HG03103 (cell line): ENCODE measurements around the gene SPRED2.

Experiments
- ATAC-seq: cut with Tn5 transposase; IDR thresholded peaks from one replicate; pipeline ENCODE4 v1.9.1; 2021; ENCODE audit warnings: low read depth; ENCODE audit not compliant: unreplicated experiment

SPRED2 gene

DNA sequence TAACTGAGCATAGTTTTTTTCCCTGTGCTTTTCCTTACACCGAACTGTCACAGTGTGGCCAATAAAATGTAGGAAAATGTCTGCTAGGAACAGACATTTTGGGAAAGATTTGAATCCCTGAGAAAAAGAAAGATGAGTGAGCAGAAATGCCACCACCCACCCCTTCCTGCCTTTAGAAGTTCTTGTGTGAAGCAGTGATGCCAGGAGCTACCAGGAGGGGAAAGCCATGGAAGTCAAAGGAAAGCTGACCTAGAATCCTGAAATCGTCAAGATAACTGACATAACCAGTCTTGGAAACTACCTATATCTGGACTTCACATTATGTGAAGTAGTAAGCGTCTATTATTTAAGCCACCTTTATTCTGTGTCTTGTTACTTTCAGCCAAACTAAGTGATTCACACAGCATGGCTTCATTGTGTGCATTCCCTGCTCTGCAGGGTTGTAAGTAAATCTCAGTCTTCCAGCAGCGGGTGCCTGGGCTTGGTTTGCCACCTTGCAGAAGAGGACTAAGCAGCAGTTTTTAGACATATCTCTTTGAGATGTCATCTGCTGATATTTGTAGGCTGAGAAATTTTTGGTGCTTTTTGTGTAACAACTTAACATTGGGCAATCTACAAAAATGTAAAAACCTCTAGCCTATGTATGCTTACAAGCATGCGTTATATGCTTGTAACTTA lies 11.2 kb upstream of the SPRED2 start:
- ATAC-seq: no peak

DNA sequence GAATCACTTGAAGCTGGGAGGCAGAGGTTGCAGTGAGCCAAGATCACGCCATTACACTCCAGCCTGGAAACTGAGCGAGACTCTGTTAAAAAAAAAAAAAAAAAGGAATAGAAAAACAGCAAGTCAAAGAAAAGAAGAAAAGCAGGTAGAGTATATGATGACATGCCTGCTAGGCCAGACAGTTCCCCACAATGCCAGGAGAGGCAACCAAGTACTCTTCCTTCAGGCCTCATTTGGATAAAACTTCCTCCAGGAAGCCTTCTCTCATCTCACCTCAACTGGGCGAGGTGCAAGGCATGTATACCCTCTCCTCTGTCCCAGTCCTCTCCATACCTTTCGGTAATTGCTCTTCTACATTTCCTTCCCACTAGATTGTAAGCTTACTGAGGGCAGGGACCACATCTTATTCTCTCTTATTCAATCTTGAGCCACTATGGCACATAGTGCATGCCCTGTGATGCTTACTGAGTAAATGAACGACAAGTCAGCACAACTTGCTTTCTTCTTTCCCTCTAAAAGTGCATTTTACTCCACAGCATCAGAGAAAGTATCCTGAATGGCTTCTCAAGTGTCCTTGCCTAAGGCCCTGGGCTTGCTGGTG lies 10.1 kb upstream of the SPRED2 start:
- ATAC-seq: no peak

DNA sequence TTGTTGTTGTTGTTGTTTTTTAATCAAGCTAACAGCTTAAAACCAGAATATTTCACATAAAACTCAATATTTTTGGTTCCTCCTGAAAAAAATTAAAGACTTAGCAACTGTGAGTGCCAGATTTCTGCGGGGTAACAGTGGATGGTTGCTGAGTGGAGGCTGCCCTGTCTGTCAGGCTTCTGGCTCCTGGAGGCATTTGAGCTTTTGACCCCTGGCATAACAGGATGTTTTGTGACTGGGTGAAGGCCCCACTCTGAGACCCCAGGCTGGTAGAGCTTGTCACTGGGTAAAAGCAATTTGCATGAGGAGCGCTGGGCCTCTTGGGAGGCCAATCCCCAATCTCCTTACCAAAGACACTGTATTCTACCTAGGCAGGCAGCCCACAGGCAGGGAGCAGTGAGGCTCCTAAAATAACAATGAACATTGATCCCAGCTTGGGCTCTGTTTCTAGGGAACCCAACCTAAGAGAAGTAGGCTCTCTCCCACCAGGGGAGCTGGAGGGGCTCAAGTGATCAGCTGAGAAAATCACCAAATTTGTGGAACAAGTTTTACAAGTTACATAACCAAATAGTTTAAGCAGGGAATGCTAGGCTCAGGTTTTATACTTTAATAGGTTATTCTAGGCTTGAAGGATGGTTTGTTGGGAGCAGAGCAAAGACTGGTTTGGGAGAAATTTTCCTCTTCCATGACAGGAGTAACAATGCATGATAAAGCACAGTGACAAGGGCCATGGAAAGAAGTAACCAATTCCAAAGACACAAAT lies 5.9 kb upstream of the SPRED2 start:
- no peak for ATAC-seq

DNA sequence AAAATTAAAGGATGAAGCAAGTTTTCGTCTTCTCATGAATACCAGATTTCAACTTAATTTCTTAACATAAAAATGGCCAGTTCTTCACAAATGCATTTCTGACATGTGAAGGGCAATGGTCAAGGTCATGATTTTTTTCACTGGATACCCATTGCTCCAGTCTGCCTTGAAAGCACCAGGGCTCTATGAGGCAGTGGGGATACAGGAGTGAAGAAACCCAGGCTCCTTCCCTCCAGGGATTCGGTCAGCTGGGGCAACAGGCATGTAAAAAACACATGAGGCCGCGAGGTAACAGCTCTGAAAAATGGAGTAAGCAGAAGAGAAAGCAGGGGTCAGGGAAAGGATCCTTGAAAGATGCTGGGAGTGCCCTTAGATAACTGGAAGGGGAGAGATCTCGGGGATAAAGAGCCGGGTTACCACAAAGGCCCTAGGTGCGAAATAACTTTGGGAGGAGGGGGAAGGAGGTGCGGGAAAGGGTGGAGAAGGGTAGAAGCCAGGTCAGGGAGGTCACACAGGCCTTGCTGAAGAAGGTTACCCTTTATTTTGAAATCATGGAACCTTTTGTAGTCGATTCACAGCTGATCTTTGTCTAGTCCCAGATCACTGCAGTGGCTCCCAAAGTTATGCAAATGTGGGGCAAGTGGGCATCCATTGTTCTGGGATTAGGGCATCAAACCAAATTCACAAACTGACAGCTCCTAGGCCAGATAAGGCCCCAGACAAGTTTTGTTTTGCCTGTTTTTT lies 5.2 kb upstream of the SPRED2 start:
- ATAC-seq: no peak

DNA sequence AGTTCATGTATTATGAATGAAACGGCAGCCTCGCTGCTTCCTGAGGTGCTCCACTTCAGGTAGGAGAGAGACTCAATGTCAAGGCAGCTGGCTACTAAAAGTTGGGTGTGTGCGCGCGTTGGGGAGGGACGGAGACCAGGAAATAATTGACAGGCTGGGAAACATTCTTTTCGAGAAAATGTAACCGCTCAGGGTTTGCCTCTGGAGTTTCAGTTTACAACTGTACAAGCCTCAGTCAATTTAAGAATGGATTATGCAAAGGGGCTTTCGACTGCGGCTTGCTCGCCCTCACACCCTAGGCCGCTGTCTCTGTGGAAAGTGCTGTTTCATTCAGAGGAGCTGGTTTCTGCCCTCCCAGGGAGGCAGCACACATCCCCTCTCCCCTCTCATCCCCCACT lies 4.4 kb upstream of the SPRED2 start:
- ATAC-seq: peak; percentile 62

DNA sequence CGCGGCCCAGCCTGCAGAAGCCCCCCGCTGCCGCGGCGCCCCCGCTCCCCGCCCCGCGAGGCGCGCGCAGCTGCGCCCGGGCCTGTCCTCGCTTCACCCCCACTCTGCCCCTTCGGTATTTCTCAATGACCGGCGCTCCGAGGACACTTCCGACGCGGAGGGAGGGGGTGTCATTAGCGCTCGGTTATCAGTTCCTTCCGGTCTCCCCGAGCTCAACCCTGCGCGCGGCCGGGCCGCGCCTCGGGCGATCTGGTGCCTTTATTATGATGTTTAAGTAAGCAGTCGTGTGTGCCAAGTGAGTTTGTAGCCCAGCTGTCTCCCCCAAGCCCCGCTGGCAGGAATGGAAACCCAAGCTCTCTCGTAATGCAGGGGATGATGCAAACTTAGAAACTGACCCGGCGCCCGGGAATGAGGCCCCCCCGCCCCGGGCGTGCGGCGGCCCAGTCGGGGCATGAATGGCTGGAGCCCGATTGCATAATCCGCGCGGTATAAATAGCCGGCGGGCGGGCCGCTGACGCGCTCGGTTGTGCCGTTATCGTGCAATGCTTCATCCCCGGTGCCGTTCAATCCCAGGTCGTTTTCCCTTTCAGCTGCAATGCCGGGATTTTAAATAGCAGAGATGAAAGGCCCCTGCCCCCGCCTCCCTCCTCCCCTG lies 3.9 kb upstream of the SPRED2 start:
- ATAC-seq: no peak

DNA sequence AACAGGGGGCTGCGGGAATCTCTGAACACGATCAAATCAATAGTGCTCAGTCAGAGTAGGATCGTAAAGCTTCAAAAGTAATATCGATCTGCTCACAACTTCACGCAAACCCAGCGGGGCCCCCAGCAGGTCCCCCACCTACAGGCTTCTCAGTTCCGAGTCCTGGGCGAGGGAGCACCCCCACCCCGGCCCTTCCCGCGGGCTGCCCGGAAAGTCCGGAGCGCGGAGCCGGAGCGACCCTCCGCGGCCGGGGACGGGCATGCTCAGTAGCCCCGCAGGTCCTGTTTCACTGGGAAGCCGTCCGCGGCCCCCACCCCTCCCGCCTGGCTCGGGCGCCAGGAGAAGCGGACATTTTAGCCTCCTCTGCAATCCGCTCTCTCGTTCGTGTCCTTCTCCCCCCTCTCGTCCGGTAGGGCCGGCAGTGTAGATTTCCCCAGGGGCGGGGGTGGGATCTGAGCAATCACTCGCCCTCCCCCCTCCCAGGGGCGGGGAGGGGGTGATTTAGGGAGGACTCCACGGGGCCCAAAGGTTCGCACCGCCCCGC lies 3.3 kb upstream of the SPRED2 start:
- no peak for ATAC-seq

DNA sequence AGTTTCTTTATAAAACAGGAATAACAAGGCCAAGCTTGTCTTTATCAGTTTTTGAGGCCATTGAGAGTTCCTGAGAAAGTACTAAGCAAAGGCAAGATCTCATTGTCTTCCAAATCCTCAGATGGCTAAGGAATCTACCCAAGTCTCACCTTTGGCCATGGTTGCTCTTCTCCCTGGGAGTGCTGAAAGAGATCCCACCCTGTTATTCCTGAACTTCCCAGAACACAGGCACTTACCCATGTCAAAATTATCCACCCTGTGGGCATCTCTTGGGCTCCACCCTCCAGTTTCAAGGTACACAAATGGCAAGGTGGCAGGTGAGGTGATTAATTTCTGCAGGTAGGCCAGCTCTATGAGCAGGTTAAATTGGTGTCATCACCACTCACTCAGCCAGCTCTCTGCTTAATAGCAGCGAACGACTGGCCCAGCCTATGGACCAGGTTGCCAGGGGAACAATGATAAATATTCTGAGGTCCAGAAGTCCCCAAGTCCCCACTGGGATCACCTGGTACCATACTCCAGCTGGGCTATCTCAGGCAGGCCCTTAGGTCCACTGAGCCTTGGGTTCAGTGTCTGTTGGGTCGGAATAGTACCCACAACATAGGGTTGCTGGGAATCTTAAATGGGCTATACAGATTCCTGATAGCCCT lies 2.3 kb upstream of the SPRED2 start:
- no peak for ATAC-seq

DNA sequence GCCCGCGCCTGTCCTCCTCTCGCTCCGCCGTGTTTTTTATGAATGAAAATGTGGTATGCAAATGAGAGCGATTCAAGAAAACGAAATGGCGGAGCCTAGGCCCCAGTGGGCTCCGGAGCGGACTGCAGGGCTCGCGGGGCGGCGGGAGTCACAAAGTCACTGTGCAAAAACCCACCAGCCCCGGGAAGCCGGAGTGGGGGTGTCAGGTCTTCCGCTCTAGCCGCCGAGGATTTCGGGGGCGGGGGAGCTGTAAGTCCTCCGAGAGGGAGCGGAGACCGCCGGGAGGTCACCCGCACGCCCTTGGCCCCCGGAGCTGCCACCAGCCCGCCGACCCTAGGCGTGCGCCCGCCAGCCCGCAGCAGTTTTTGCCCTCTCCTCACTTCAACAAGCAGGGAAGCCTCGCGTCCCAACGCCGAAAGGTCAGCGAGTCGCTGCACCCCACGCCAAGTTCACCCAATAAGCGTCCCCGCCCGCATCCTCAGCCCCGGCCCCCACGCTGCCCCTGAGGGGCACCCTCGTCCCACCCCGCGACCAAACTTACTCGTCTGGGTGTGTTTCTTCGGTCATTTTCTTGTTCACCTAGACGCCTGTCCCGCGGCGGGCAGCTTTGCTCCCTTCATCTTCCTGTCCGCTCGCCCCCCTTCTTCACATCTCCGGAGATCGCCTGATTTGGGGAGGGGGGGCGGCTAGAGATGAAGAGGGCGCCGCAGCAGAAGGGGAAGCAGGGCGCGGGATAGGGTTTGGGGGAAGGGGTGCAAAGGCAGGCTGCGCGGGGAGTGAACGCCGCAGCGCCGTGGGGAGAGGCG lies 775 bp downstream of the SPRED2 start:
- peak; percentile 38 for ATAC-seq

DNA sequence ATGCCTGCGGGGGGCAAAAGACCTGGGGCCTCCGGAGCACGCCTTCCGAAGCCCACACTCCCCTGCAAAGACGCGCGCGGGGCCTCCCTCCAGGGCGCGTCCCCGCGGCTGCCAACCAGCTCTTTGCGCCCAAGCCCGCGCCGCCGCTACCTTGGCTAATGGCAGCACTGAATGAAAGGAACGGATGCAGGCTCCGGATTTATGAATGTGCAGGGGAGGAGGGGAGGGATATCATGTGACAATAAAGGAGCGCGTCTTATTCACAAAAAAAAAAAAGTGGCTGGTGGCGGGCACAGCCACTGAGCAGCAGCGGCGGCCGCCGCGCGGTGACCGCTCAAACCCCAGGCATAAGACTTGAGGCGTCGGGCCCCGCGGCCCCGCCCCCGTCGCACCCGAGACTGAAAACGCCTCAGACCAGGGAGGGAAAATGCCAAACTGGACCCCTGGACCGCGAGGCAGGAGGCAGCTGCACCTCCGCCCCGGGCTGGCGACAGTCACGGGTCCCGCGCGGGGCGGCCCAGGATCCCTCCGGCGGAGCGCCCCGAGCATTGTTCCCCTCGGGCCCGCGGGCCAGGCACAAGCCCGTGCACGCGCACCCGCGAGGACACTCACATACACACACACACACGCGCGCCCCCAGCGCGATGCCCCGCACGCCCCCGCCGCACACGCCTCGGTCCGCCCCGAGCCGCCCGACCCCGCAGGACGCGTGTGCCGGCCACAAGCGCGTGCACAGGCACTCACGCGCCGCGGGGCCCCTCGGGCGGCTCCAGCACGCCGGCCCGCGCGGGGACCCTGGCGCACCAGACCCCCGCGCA lies 1.6 kb downstream of the SPRED2 start:
- peak; percentile 31 for ATAC-seq

DNA sequence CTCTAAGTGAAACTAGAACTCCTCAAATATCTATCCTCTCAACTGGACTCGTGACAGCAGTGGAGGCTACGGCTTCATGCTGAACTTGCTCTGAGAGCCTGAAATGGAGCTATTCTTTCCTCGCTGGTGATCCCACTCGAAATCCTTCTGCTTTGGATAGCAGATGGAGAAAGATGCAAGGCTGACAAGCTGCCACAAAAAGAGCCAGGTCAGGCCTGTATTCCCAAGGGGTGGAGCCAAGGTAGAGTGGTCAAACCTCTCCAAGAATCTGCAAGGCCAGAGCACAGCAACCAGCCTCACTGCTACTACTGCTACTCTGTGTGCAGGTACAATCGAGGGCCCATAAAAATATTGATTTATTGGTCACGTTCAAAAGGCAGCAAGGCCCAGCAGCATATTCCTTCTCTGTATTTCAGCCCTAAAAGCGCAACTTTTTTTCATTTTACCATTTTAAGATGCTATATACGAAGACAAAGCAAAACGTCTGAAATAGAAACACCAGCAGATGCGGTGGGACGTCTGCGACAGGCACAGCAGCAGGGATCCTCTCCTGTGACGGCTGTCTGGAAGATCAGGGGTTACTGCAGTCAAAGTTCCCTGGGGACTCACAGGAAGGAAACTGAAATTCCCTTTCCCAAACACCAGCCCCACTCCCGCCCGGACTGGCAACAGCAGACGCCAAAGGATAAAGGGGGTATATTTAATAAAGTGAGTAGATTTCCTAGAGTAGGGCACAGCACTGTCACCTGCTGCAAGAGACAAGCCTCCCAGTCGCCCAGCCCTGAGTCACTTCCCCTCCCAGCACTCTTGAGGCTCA lies 2.4 kb downstream of the SPRED2 start:
- ATAC-seq: peak; percentile 15

DNA sequence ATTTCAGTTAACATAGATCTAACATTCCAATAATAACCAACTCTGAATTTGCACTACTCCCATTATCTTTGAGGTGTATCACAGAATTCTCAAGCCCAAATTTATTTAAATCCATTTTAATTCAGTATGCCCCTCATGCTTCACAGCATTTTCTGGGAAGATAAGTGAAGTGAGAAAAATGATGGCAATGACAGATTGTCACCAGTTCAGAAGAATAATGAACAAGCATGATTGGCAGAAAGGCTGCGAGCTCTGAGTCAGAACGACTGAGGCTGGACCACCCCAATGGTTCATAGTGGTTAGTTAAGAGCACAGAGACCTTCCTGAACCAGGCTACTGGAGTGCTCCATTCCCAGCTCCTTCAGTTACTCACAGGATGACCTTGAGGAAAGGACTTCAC lies 4.9 kb downstream of the SPRED2 start:
- ATAC-seq: no peak

DNA sequence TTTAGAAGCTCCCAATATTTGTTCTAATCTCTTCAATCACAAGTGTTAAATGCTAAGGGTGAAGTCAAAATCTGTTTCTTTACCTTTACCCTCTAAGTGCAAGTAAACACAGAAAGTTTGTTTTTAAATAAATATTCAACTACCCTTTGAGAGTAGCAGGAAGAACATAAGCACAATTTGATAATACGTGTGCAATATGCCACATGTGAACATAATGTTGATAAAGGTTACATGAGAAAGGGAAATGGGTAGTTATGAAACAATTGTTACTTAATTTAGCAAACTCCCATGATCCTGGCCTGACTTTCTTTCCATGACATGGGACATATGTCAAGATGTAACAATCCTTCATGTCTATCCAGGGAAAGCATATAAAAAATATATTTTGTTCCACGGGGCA lies 7.1 kb downstream of the SPRED2 start:
- ATAC-seq: no peak

DNA sequence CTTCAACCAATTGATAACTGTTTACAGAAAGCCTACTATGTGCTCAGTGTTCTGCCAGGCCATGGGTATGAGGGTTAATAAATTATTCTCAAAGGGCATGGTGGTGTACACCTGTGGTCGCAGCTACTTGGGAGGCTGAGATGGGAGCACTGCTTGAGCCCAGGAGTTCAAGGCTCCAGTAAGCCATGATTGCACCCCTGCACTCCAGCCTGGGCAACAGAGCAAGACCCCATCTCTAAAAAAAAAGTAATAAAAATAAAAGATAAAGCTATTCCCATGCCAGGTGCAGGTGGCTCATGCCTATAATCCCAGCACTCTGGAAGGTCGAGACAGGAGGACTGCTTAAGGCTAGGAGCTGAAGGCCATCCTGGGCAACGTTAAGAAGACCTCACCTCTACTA lies 8.0 kb downstream of the SPRED2 start:
- ATAC-seq: no peak

DNA sequence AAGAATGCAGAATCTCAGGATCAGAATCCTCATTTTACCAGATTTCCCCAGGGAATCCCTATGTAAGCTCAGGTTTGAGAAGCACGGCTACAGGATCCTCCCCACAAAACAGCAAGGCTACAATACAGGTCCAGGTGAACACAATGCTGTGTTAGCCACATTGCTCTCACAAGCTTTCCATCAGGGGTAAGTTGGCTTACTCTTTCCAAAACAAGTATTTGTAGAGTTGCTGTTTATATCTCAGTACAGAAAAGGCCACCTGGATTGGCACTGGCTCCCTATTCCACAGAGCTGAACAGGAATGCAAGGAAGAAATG lies 11.0 kb downstream of the SPRED2 start:
- ATAC-seq: no peak

DNA sequence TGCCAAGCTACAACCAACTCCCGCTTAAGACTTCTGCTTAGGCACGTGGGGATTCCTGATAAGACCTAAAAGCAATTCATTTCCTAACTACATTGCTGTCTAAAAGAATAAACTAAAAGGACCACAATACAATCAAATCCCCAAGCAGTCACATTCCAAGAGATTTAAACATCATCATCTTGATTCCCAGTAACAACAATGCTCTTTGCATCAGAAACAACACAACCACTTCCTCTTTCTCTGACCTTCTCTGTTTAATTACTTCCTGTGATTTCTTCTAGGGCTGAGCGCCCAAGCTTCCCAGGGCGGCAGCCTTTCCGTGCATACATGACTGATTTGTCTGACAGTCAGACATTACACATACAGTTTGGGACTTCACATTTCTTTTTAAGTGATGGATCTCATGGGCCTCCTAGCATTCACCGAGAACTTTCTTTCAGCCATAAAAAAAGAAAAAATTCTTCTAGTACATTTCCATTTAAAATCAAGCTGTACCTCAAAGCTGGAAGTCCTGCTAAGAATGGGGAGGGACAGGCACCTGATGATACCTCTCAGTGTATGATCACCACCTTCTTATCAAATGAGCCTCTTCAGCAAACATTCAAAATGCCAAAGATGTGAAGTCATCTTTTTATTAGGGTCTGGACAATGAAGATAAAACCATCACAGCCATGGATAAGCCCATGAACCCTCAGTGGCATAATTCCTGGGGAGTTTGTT lies 11.5 kb downstream of the SPRED2 start:
- ATAC-seq: peak; percentile 78

DNA sequence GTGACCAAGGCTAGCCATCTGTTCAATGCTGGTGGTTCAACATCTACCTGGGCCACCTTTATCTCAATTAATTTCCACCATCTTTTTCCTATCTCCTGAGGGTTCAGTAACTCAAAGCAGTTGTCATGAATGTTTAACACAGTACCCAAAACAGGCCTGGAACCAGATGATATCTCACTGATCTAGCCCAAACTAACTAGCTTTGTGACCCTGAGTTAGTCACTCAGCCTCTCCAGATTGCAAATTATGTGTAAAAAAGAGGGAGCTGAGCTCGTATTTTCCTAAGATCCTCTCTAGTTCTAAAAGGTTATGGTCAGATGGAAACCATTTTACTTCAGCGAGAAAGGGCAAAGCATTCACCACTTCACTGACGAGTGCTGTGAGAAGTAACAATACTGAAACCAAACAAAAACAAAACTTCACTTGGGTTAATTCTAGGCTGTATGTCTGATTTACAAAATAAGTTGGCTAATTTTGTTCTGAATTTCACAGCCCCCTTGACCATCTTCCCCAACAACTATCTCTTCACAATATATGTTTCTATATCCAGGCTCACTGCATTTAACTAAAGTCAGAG lies 14.8 kb downstream of the SPRED2 start:
- ATAC-seq: no peak
